Loucy (cell line): Measurements from ENCODE around the gene COL12A1.

Experiments
- H2AFZ ChIP-seq: fragments of 200-600 bp; sonication (generic); 2 replicates; pipeline ENCODE4 v1.6.0; 2016; ENCODE audit warnings: antibody characterized with exemption, mild to moderate bottlenecking, low read length, moderate library complexity
- H3F3A ChIP-seq: fragments of 200-600 bp; 2 replicates; pipeline ENCODE4 v1.6.0; 2016; ENCODE audit warnings: antibody characterized with exemption, low read depth, mild to moderate bottlenecking
- H3K27me3 ChIP-seq: fragments of 200-600 bp; sonication (generic); 2 replicates; pipeline ENCODE4 v1.6.1; 2014; ENCODE audit warnings: low read length, mild to moderate bottlenecking; ENCODE audit not compliant: insufficient read depth, poor library complexity, severe bottlenecking
- H3K36me3 ChIP-seq: fragments of 200-600 bp; sonication (generic); 2 replicates; pipeline ENCODE4 v1.6.1; 2016; ENCODE audit warnings: low read length; ENCODE audit not compliant: insufficient read depth
- H3K4me1 ChIP-seq: fragments of 200-600 bp; sonication (generic); 2 replicates; pipeline ENCODE4 v1.5.1; 2014; ENCODE audit warnings: low read length, mild to moderate bottlenecking; ENCODE audit not compliant: insufficient read depth, poor library complexity, severe bottlenecking
- H3K4me2 ChIP-seq: fragments of 200-600 bp; sonication (generic); 2 replicates; pipeline ENCODE4 v1.6.0; 2014; ENCODE audit warnings: antibody characterized with exemption, low read length, low read depth, mild to moderate bottlenecking; ENCODE audit not compliant: poor library complexity, severe bottlenecking
- H3K4me3 ChIP-seq: fragments of 200-600 bp; sonication (generic); 2 replicates; pipeline ENCODE4 v1.5.1; 2014; ENCODE audit warnings: low read length, mild to moderate bottlenecking, mixed read lengths; ENCODE audit not compliant: poor library complexity, severe bottlenecking
- H3K79me2 ChIP-seq: fragments of 200-600 bp; sonication (generic); 2 replicates; pipeline ENCODE4 v1.6.1; 2014; ENCODE audit warnings: low read length; ENCODE audit not compliant: insufficient read depth
- H3K9ac ChIP-seq: fragments of 200-600 bp; sonication (generic); 2 replicates; pipeline ENCODE4 v1.6.0; 2014; ENCODE audit warnings: mild to moderate bottlenecking, low read depth, low read length, moderate library complexity; ENCODE audit not compliant: poor library complexity, severe bottlenecking
- H3K9me2 ChIP-seq: fragments of 200-600 bp; sonication (generic); replicated peaks from 2 replicates; pipeline ENCODE4 v1.6.1; 2016; ENCODE audit warnings: low read depth, low read length, mixed read lengths
- H3K9me3 ChIP-seq: fragments of 200-600 bp; sonication (generic); 2 replicates; pipeline ENCODE4 v1.6.1; 2014; ENCODE audit warnings: mild to moderate bottlenecking, antibody characterized with exemption, low read length, low read depth; ENCODE audit not compliant: insufficient read depth
- H4K20me1 ChIP-seq: fragments of 200-600 bp; sonication (generic); 2 replicates; pipeline ENCODE4 v1.6.0; 2014; ENCODE audit warnings: antibody characterized with exemption, low read length, mild to moderate bottlenecking; ENCODE audit not compliant: insufficient read depth, poor library complexity, severe bottlenecking
- CTCF ChIP-seq: fragments of 200-600 bp; sonication (generic); conservative IDR thresholded peaks from 2 replicates; pipeline ENCODE4 v1.5.1; 2014; ENCODE audit warnings: mild to moderate bottlenecking, antibody characterized with exemption, low read length
- EZH2phosphoT487 ChIP-seq: fragments of 200-600 bp; IDR thresholded peaks from 2 replicates; pipeline ENCODE4 v1.6.1; 2018; ENCODE audit warnings: antibody characterized with exemption, mild to moderate bottlenecking, moderate library complexity, borderline replicate concordance

COL12A1 gene

GRCh38 chr6:75130784-75131183 is 75.1 kb downstream of the COL12A1 start:
- H3F3A ChIP-seq, result no peaks in the 10 kb centered on the region
- no peak overlapping the region for H3K4me3 ChIP-seq
- H3K4me1 ChIP-seq, result no peaks in the 10 kb centered on the region
- H3K79me2 ChIP-seq, result no peaks in the 10 kb centered on the region
- no peaks in the 10 kb centered on the region for H3K9me2 ChIP-seq
- no peak overlapping the region for H2AFZ ChIP-seq
- TF ChIP-seq CTCF (no peak), EZH2phosphoT487 (no peak)
- H3K9me3 ChIP-seq, result no peaks in the 10 kb centered on the region
- H3K36me3 ChIP-seq, result no peaks in the 10 kb centered on the region
- no peak overlapping the region for H3K4me2 ChIP-seq
- H4K20me1 ChIP-seq, result no peaks in the 10 kb centered on the region
- H3K9ac ChIP-seq, result no peak overlapping the region
- no peaks in the 10 kb centered on the region for H3K27me3 ChIP-seq

DNA sequence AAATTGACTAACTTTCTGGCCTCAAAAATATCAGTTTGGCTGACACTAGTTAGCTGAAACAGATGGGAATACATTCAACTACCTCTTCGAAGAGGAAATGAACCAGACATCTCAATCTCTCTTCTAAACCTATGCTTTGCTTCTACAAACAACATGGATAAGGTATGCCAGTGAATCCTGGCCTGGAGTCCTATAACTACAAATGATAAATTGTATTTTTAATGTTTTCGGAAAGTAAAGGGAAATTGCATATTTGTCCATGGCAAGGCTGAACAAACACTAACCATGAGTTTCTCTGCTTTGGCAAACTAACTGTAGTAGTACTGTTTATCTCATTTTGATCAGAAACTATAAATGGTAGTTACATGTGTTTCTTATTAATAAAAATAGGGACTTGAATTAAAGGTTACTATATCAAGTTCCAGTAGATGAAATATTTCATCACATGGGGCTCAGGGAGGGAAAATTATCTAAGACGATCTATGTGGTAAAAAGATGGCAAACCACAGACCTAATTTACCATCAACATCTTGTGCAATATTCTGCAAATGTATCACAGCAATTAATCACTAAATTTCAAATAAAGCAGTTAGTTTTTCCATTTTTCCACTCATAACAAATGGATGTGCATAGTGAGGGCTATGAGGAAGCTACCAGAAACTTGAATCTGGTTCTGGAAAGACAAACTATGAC is 76.8 kb downstream of the COL12A1 start:
- H3K4me1 ChIP-seq, result no peaks in the 10 kb centered on the region
- no peak overlapping the region for H3K4me2 ChIP-seq
- H3K9ac ChIP-seq, result no peak overlapping the region
- no peak overlapping the region for H2AFZ ChIP-seq
- H3F3A ChIP-seq, result no peaks in the 10 kb centered on the region
- H3K4me3 ChIP-seq, result no peak overlapping the region
- H3K27me3 ChIP-seq, result no peaks in the 10 kb centered on the region
- no peak for TF ChIP-seq CTCF
- no peak for TF ChIP-seq EZH2phosphoT487
- H3K79me2 ChIP-seq, result no peaks in the 10 kb centered on the region
- no peaks in the 10 kb centered on the region for H3K9me3 ChIP-seq
- H4K20me1 ChIP-seq, result no peaks in the 10 kb centered on the region
- no peaks in the 10 kb centered on the region for H3K9me2 ChIP-seq
- H3K36me3 ChIP-seq, result no peaks in the 10 kb centered on the region

GRCh38 chr6:75126518-75126917 is 79.3 kb downstream of the COL12A1 start:
- no peak overlapping the region for H3K9ac ChIP-seq
- H3K4me2 ChIP-seq, result no peak overlapping the region
- no peaks in the 10 kb centered on the region for H3K9me3 ChIP-seq
- no peaks in the 10 kb centered on the region for H3K27me3 ChIP-seq
- H3K4me1 ChIP-seq, result no peaks in the 10 kb centered on the region
- H3K36me3 ChIP-seq, result no peaks in the 10 kb centered on the region
- no peaks in the 10 kb centered on the region for H3F3A ChIP-seq
- no peaks in the 10 kb centered on the region for H3K79me2 ChIP-seq
- H3K4me3 ChIP-seq, result no peak overlapping the region
- no peaks in the 10 kb centered on the region for H4K20me1 ChIP-seq
- no peak overlapping the region for H2AFZ ChIP-seq
- TF ChIP-seq CTCF (no peak), EZH2phosphoT487 (no peak)
- H3K9me2 ChIP-seq, result no peaks in the 10 kb centered on the region
